Mammary epithelial cell (primary cell): Measurements from ENCODE around the gene TRIP11.

ENCODE experiments used
- CTCF ChIP-seq, 2 donors: IDR thresholded peaks in 1 of 2; conservative IDR thresholded peaks in 1 of 2; 2 replicates each; pipeline ENCODE4 v1.5.1; 2011 to 2012; ENCODE audit warnings: inconsistent platforms in 2 of 2, low read length in 2 of 2, mild to moderate bottlenecking in 2 of 2, control low read depth in 1 of 2, low read depth in 1 of 2; ENCODE audit not compliant: insufficient read depth in 1 of 2; ENCODE audit errors: extremely low read depth in 1 of 2
- EZH2 ChIP-seq: IDR thresholded peaks from 2 replicates; pipeline ENCODE4 v1.6.1; 2012; ENCODE audit warnings: low read length, inconsistent platforms, borderline replicate concordance

- TF ChIP-seq CTCF (conservative IDR thresholded peaks at IDR 0.05 in 1 of 2, IDR thresholded peaks at IDR 0.05 in 1 of 2; ENCODE audit: extremely low read depth in 1 of 2, insufficient read depth in 1 of 2, low read depth in 1 of 2, low read length in 2 of 2), result no peak
- no peak for TF ChIP-seq EZH2
These were observed 75.1 kb downstream of the TRIP11 start for GRCh38 chr14:91964724-91965123.
